ENCODE data around the gene KLK13. TPM values are rescaled to one million over a fixed set of nuclear protein-coding genes. Genes with fewer than 3 reads are reported as not detected.

The KLK13 gene
- total and polyA plus RNA-seq, 2 of the 8 experiments (the other 6 are each of a cell fraction or from before 2014, with no cell fraction given) = 4.2 to 4.5 TPM

GRCh38 chr19:51040151-51040550, 24.7 kb downstream of the KLK13 start:
- ChIA-PET CTCF (ENCODE audit: partially characterized antibody) (interaction anchor here (0.9 to 1.1 kb wide), 2 partner anchors 19 to 22 kb away, joined by 3 to 5 read pairs; no protein-coding TSS in a partner anchor), POLR2A (ENCODE audit: partially characterized antibody) (no interaction called here)
- H3K4me2 ChIP-seq (ENCODE audit: insufficient read depth in 1 of 2, low read depth in 2 of 2, low read length in 2 of 2) = no peak overlapping the region
- WGBS, 2 experiments (ENCODE audit: extremely low coverage in 1 of 2, insufficient coverage in 1 of 2, insufficient read length in 1 of 2, insufficient replicate concordance in 2 of 2, low coverage in 1 of 2, low lambda C conversion rate in 2 of 2, missing lambda C conversion rate in 1 of 2) = 93% methylated on average over 6 of the region's 6 CpGs; no CpG with 5 or more reads in 1 of the 2 experiments
- peaks cover 0 to 1% of the 10 kb centered on the region in 2 experiments for H4K20me1 ChIP-seq (replicated peaks in 1 of 2; ENCODE audit: control insufficient read depth in 1 of 2, insufficient read depth in 2 of 2, low read length in 2 of 2)
- H4K8ac ChIP-seq (ENCODE audit: extremely low read depth, insufficient read depth, low read length) = no peak overlapping the region
- H2BK5ac ChIP-seq (ENCODE audit: low read depth, low read length) = no peak overlapping the region
- H2BK15ac ChIP-seq (ENCODE audit: low read length) = no peak overlapping the region
- no peak overlapping the region for H3K23ac ChIP-seq (ENCODE audit: insufficient read length)
- H3K4me1 ChIP-seq (replicated peaks in 1 of 4; ENCODE audit: control insufficient read depth in 3 of 4, insufficient read depth in 4 of 4, low read length in 3 of 4) = peaks cover 0 to 5% (median 2%) of the 10 kb centered on the region in 4 experiments; a peak in 4 of 7 replicates
- no peak overlapping the region for H3K56ac ChIP-seq (replicated peaks; ENCODE audit: insufficient read length, low read depth, low read length)
- H2BK20ac ChIP-seq (ENCODE audit: low read length) = no peak overlapping the region
- no peak overlapping the region for H2BK120ac ChIP-seq (replicated peaks; ENCODE audit: low read depth, low read length)
- H3K18ac ChIP-seq (ENCODE audit: extremely low read depth, low read length) = no peak overlapping the region
- TF ChIP-seq POLR2A (IDR thresholded peaks at IDR 0.05; ENCODE audit: control extremely low read depth in 1 of 2, low read depth in 2 of 2, low read length in 2 of 2) (no peak), HDAC2 (IDR thresholded peaks at IDR 0.05; ENCODE audit: borderline replicate concordance in 1 of 2, low read depth in 2 of 2, low read length in 2 of 2) (no peak), SIRT6 (IDR thresholded peaks at IDR 0.05; ENCODE audit: low read length) (no peak), SIX5 (IDR thresholded peaks at IDR 0.05; ENCODE audit: low read depth, low read length) (no peak), GABPA (IDR thresholded peaks at IDR 0.05; ENCODE audit: borderline replicate concordance, insufficient read depth, low read length) (no peak)
- no peak overlapping the region for H3K4ac ChIP-seq (replicated peaks; ENCODE audit: insufficient read length, low read depth, low read length)
- no peak overlapping the region for H3K9ac ChIP-seq (replicated peaks in 1 of 4; ENCODE audit: extremely low read depth in 1 of 4, low read depth in 3 of 4, low read length in 3 of 4)
- H2AFZ ChIP-seq (ENCODE audit: low read length) = no peak overlapping the region
- no peak overlapping the region for H3K14ac ChIP-seq (ENCODE audit: insufficient read length)
- no peak overlapping the region for H3K4me3 ChIP-seq (ENCODE audit: extremely low read depth in 1 of 4, insufficient read depth in 2 of 4, low read depth in 3 of 4, low read length in 4 of 4)
- no peaks in the 10 kb centered on the region for H3K79me2 ChIP-seq (ENCODE audit: control insufficient read depth in 1 of 2, insufficient read depth in 2 of 2, low read length in 2 of 2)
- H2AK5ac ChIP-seq (ENCODE audit: low read depth, low read length) = no peak overlapping the region
- no peak overlapping the region for H4K91ac ChIP-seq (replicated peaks; ENCODE audit: insufficient read length, low read length)
- no peak overlapping the region for H4K5ac ChIP-seq (ENCODE audit: insufficient read length, low read depth, low read length)
- DNase-seq (ENCODE audit: low read depth in 1 of 2, low spot score in 2 of 2) = no peak
- no peaks in the 10 kb centered on the region for H3K36me3 ChIP-seq (ENCODE audit: control insufficient read depth in 2 of 4, insufficient read depth in 4 of 4, low read length in 3 of 4)
- no peak overlapping the region for H3K27ac ChIP-seq (ENCODE audit: low read depth, low read length)
- H3K79me1 ChIP-seq (ENCODE audit: low read depth, low read length) = no peaks in the 10 kb centered on the region
- H3K27me3 ChIP-seq (replicated peaks in 1 of 4; ENCODE audit: control insufficient read depth in 3 of 4, extremely low read depth in 1 of 4, insufficient read depth in 3 of 4, low read length in 3 of 4) = no peaks in the 10 kb centered on the region
- no peak overlapping the region for H2BK12ac ChIP-seq (ENCODE audit: low read depth, low read length)
- no peak for FAIRE-seq
- H3K23me2 ChIP-seq (ENCODE audit: low read depth, low read length) = no peaks in the 10 kb centered on the region
- no peaks in the 10 kb centered on the region for H3K9me3 ChIP-seq (ENCODE audit: insufficient read depth in 2 of 2, low read depth in 1 of 2, low read length in 1 of 2)
